HEK293 (cell line): Measurements from ENCODE around the gene USP44.

Experiments used
- CTCF ChIP-seq: fragments of 450-650 bp; formaldehyde crosslinking; IDR thresholded peaks from 2 replicates; pipeline ENCODE4 v1.5.1; 2016; ENCODE audit warnings: missing biosample characterization, missing genetic modification characterization
- PATZ1 ChIP-seq: fragments of 450-650 bp; formaldehyde crosslinking; IDR thresholded peaks from 2 replicates; pipeline ENCODE4 v1.5.1; 2016; ENCODE audit warnings: missing biosample characterization, missing genetic modification characterization

GRCh38 chr12:95499772-95500171 lies 51.5 kb downstream of the USP44 start:
- TF ChIP-seq CTCF (no peak), PATZ1 (tag by site-specific recombination) (no peak)
